ENCODE data around the gene GTF2H3. TPM values are rescaled to one million over a fixed set of nuclear protein-coding genes. Genes with fewer than 3 reads are reported as not detected.

GTF2H3 gene
- total and polyA plus RNA-seq, 11 donors, result 3.5 to 21.9 (median 12.9) TPM

- H3K9me3 ChIP-seq, result no peaks in the 10 kb centered on the region
- intact Hi-C loops (cut with DNase I), result no loop called here
- TF ChIP-seq CTCF (IDR thresholded peaks at IDR 0.05), result no peak
- no peak for TF ChIP-seq POLR2A (IDR thresholded peaks at IDR 0.05)
- no peaks in the 10 kb centered on the region for H3K27me3 ChIP-seq
- ATAC-seq, result no peak
- peaks cover 0 to 70% (median 24%) of the 10 kb centered on the region in 9 donors for H3K36me3 ChIP-seq
- H3K4me3 ChIP-seq, result no peak overlapping the region
- no peak overlapping the region for H3K27ac ChIP-seq
- DNase-seq, result no peak
- H3K4me1 ChIP-seq, result no peaks in the 10 kb centered on the region
- WGBS, 4 donors, result 92 to 94% (median 93%) methylated on average over 8 of the region's 8 CpGs
Measured at GRCh38 chr12:123690191-123690840, 56.7 kb downstream of the GTF2H3 start.

GRCh38 chr12:123696207-123696606 lies 62.6 kb downstream of the GTF2H3 start:
- WGBS, 4 donors, result 59 to 74% (median 64%) methylated on average over 8 of the region's 8 CpGs
- ATAC-seq (peak in 3 of 4 donors; percentile 50 to 67 (median 59)), DNase-seq (no peak)
- intact Hi-C loops (cut with DNase I), result no loop called here
- no peak for TF ChIP-seq CTCF (IDR thresholded peaks at IDR 0.05)
- TF ChIP-seq POLR2A (IDR thresholded peaks at IDR 0.05), result no peak
- Histone ChIP-seq H3K27ac (no peak overlapping the region), H3K4me1 (peaks cover 0 to 5% (median 0%) of the 10 kb centered on the region in 12 donors), H3K9me3 (no peaks in the 10 kb centered on the region), H3K4me3 (no peak overlapping the region), H3K36me3 (peaks cover 0 to 74% (median 49%) of the 10 kb centered on the region in 9 donors), H3K27me3 (no peaks in the 10 kb centered on the region)

GRCh38 chr12:123696646-123697045 lies 63.0 kb downstream of the GTF2H3 start:
- WGBS, 4 donors, result 82 to 89% (median 84%) methylated on average over 4 of the region's 4 CpGs

GRCh38 chr12:123705935-123706334 lies 72.3 kb downstream of the GTF2H3 start:
- no peak for TF ChIP-seq CTCF (IDR thresholded peaks at IDR 0.05)
- no peak for TF ChIP-seq POLR2A (IDR thresholded peaks at IDR 0.05)
- no peak overlapping the region for H3K4me3 ChIP-seq
- no peak overlapping the region for H3K27ac ChIP-seq
- ATAC-seq (no peak), DNase-seq (no peak)
- H3K36me3 ChIP-seq, result peaks cover 0 to 59% (median 6%) of the 10 kb centered on the region in 9 donors
- H3K9me3 ChIP-seq, result no peaks in the 10 kb centered on the region
- 81 to 94% (median 85%) methylated on average over 3 of the region's 3 CpGs for WGBS, 4 donors
- no peaks in the 10 kb centered on the region for H3K27me3 ChIP-seq
- intact Hi-C loops (cut with DNase I), result no loop called here
- no peaks in the 10 kb centered on the region for H3K4me1 ChIP-seq

More at GRCh38 chr12:123696646-123697045, 63.0 kb downstream of the GTF2H3 start:
- ATAC-seq (no peak), DNase-seq (no peak)
- H3K27ac ChIP-seq, result no peak overlapping the region
- H3K9me3 ChIP-seq, result no peaks in the 10 kb centered on the region
- TF ChIP-seq POLR2A (IDR thresholded peaks at IDR 0.05) (no peak), CTCF (IDR thresholded peaks at IDR 0.05) (no peak)
- intact Hi-C loops (cut with DNase I), result no loop called here
- H3K4me1 ChIP-seq, result peaks cover 0 to 5% (median 0%) of the 10 kb centered on the region in 12 donors
- no peaks in the 10 kb centered on the region for H3K27me3 ChIP-seq
- no peak overlapping the region for H3K4me3 ChIP-seq
- peaks cover 0 to 77% (median 47%) of the 10 kb centered on the region in 9 donors for H3K36me3 ChIP-seq
